Ovary (tissue), 9 donors: ENCODE results near the gene MANEAL. TPM values are rescaled to one million over a fixed set of nuclear protein-coding genes. Genes with fewer than 3 reads are reported as not detected.

Experiments used
- DNase-seq, 5 donors: peaks; one replicate each; pipeline ENCODE4 v3.0.0-alpha.2; 2019 to 2020
- H3K27ac ChIP-seq, 2 donors: fragments of 200-600 bp; one replicate each; pipeline versions ENCODE4 v1.5.1 to v1.8.0; 2019 to 2022
- H3K27me3 ChIP-seq: fragments of 200-600 bp; one replicate; pipeline ENCODE4 v1.8.0; 2022
- H3K36me3 ChIP-seq: fragments of 200-600 bp; sonication (generic); one replicate; pipeline ENCODE4 v1.5.1; 2019
- H3K4me1 ChIP-seq: one replicate; pipeline ENCODE4 v1.8.1; 2013; ENCODE audit warnings: mild to moderate bottlenecking, moderate library complexity; ENCODE audit not compliant: insufficient read depth
- H3K4me3 ChIP-seq: fragments of 200-600 bp; sonication (generic); one replicate; pipeline ENCODE4 v1.5.1; 2017
- H3K9me3 ChIP-seq, 2 donors: fragments of 200-600 bp in 1 of 2; sonication (generic) in 1 of 2; one replicate each; pipeline versions ENCODE4 v1.5.1 to v1.8.1; 2013 to 2019; ENCODE audit warnings: mild to moderate bottlenecking in 1 of 2, moderate library complexity in 1 of 2
- EP300 ChIP-seq: sonication (generic); formaldehyde crosslinking; IDR thresholded peaks from one replicate; pipeline ENCODE4 v1.6.1; 2017; ENCODE audit warnings: antibody characterized with exemption
- POLR2A ChIP-seq: fragments of 450-650 bp; IDR thresholded peaks from one replicate; pipeline ENCODE4 v1.6.1; 2017; ENCODE audit warnings: antibody characterized with exemption, mild to moderate bottlenecking, moderate library complexity
- WGBS, 3 donors: extraction: QIAGEN DNeasy Blood & Tissue Kit in 1 of 3; methylation state at CpG; one replicate each; pipeline versions ENCODE4 v1.1.5 to v1.1.7; 2013 to 2017; 5-methylcytosine and 5-hydroxymethylcytosine counted together
- intact Hi-C, 4 donors: fragments of 100-400 bp; cut with DNase I; formaldehyde crosslinking; loops; one replicate each; pipeline versions ENCODE4 v1.11.0 to v1.15.1; 2022 to 2023
- polyA plus RNA-seq, 2 donors: library from polyadenylated mRNA; stranded (reverse); fragments of 200-250 nt in 1 of 2; fragments of 350-450 nt in 1 of 2; fragmentation: Illumina TruSeq in 1 of 2; extraction: RNeasy Lipid Tissue Mini Kit (QIAGEN cat#74804) in 1 of 2; gene quantifications; one replicate each; pipeline ENCODE4 v1.2.3, GENCODE V29; 2013 to 2014
- total RNA-seq, 7 donors: library from RNA; depleted of rRNA in 2 of 7; stranded (reverse); fragments of >200 nt in 2 of 7; fragmentation: NEBNext Ultra II Directional in 3 of 7; extraction: Animal tissue kit (Norgen Biotek cat#: 25700) in 3 of 7; gene quantifications; one replicate each; pipeline versions ENCODE4 v1.1.0 to v1.2.4, GENCODE V29; 2016 to 2023
- TF ChIP-seq, protein P1 (sequence below), 3 donors: fragments of 450-650 bp in 2 of 3; fragments of 200-600 bp in 1 of 3; IDR thresholded peaks; one replicate each; pipeline versions ENCODE4 v1.5.1 to v1.8.0; 2016 to 2022; ENCODE audit warnings: antibody characterized with exemption in 3 of 3, mild to moderate bottlenecking in 1 of 3
- donor health status: DM: no; HTN: no; CAD: no; lungs with moderate emphysema.
- donor health status: DM: no; HTN: no; CAD: no.
- donor health status: Bipolar disorder and iron deficiency.
- donor health status: DM: yes; HTN: yes; CAD: no.
- donor health status: DM: no; HTN: no; CAD: no.
- donor health status: DM: yes; HTN: yes; CAD: no.

Gene MANEAL
- total and polyA plus RNA-seq, 9 donors = 0.66 to 3.7 (median 1.7) TPM; not detected in 1

DNA sequence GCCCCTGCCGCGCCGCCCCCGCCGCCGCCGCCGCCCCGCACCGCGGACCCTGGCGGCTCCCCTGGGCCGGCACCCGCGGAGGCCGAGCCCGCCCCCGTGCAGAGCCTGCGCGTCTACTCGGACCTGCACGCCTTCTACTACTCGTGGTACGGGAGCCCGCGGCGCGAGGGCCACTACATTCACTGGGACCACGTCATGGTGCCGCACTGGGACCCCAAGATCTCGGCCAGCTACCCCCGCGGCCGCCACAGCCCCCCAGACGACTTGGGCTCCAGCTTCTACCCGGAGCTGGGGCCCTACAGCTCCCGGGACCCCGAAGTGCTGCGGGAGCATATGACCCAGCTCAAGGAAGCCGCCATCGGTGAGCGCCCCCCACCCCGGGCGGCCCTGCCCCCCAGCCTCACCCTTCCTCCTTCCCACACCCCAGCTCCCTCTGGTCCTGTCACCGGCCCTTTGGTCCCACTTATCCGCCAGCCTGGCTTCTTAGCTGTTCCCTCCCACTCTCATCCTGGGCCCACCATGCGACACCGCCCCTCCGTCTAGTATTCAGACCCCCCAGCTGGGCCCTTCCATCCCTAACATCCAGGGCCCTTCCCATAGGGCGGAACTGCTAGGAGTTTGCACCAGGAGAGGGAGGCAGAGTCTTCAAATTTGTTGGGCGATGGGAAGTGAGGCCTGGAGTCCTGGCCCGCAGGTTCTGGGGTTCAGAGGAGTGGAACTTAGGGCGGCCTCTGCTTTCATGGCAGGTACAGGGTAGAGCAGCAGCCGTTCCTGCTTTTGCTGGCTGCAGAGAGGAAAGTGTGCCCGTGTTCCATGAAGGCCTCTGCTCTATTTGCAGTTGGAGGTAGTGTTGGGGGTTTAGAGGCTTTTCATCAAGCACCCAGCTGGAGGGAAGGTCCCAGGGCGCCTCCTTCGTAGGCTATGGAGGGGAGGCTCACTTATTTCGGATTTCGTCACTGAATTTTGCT lies 1.0 kb downstream of the MANEAL start:
- no peak for DNase-seq
- no peak overlapping the region for H3K27ac ChIP-seq
- H3K4me1 ChIP-seq = peaks cover 5% of the 10 kb centered on the region
- WGBS, 3 donors = 7 to 13% (median 10%) methylated on average over 39 to 59 of the region's 59 CpGs
- H3K36me3 ChIP-seq = no peaks in the 10 kb centered on the region
- TF ChIP-seq, protein P1, sequence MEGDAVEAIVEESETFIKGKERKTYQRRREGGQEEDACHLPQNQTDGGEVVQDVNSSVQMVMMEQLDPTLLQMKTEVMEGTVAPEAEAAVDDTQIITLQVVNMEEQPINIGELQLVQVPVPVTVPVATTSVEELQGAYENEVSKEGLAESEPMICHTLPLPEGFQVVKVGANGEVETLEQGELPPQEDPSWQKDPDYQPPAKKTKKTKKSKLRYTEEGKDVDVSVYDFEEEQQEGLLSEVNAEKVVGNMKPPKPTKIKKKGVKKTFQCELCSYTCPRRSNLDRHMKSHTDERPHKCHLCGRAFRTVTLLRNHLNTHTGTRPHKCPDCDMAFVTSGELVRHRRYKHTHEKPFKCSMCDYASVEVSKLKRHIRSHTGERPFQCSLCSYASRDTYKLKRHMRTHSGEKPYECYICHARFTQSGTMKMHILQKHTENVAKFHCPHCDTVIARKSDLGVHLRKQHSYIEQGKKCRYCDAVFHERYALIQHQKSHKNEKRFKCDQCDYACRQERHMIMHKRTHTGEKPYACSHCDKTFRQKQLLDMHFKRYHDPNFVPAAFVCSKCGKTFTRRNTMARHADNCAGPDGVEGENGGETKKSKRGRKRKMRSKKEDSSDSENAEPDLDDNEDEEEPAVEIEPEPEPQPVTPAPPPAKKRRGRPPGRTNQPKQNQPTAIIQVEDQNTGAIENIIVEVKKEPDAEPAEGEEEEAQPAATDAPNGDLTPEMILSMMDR (IDR thresholded peaks at IDR 0.05) = no peak
- TF ChIP-seq POLR2A = no peak
- TF ChIP-seq EP300 = no peak
- H3K4me3 ChIP-seq = peak overlapping the region; percentile 47
- intact Hi-C loops = no loop called here
- H3K9me3 ChIP-seq = no peaks in the 10 kb centered on the region
- no peaks in the 10 kb centered on the region for H3K27me3 ChIP-seq

DNA sequence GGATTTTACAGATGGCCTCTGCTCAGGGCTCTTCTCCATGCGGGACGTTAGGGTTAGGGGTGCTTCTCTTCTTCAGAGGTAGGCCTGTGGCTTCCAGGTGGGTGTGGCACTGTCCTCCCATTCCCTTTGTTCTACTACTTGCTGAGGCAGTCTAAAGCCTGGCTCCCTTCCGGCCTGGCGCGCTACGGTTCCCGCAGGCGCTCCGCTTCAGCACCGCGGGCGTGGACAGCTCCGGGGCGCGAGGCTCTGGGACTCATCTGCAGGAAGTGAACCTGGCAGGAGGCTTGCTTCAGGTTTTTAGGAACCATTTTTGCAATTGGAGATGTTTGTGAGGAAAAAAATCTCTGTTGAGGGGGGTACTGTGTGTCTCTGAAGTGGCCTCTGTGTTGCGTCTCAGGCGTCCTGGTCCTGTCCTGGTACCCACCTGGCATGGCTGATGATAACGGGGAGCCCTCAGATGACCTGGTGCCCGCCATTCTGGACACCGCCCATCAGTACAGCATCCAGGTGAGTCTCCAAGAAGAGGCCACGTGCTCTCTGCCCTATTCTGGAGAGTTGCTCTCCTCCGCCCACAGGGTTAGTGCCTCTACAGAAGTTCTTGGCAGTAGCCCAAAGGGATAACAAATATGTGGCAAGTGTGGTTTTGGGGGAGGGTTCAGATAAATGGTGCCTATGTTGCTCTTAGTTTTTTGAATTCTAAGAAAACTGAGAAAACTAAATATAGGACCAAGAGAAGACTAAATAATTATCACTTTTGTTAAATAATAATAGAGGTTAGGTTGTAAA lies 1.9 kb downstream of the MANEAL start:
- DNase-seq = peak; percentile 36 to 80 (median 66)
- no peak overlapping the region for H3K4me3 ChIP-seq
- WGBS, 3 donors = 18 to 25% (median 21%) methylated on average over 22 of the region's 22 CpGs
- H3K27ac ChIP-seq = no peak overlapping the region
- no peaks in the 10 kb centered on the region for H3K36me3 ChIP-seq
- TF ChIP-seq, protein P1 (IDR thresholded peaks at IDR 0.05) = no peak
- TF ChIP-seq POLR2A (no peak), EP300 (no peak)
- intact Hi-C loops = no loop called here
- peaks cover 5% of the 10 kb centered on the region for H3K4me1 ChIP-seq
- H3K27me3 ChIP-seq = no peaks in the 10 kb centered on the region
- no peaks in the 10 kb centered on the region for H3K9me3 ChIP-seq

GRCh38 chr1:37797750-37798345 lies 4.2 kb downstream of the MANEAL start:
- TF ChIP-seq EP300 (no peak), POLR2A (no peak)
- TF ChIP-seq, protein P1 (IDR thresholded peaks at IDR 0.05) = no peak
- 79 to 91% (median 79%) methylated on average over 3 of the region's 3 CpGs for WGBS, 3 donors

GRCh38 chr1:37802439-37802838 lies 8.8 kb downstream of the MANEAL start:
- intact Hi-C loops = no loop called here
- Histone ChIP-seq H3K27me3 (no peaks in the 10 kb centered on the region), H3K9me3 (no peaks in the 10 kb centered on the region), H3K4me1 (peaks cover 6% of the 10 kb centered on the region), H3K36me3 (no peaks in the 10 kb centered on the region), H3K27ac (no peak overlapping the region), H3K4me3 (no peak overlapping the region)
- 89 to 92% (median 90%) methylated on average over 1 of the region's 1 CpG for WGBS, 3 donors
- no peak for DNase-seq
- TF ChIP-seq EP300 = no peak
- no peak for TF ChIP-seq POLR2A
- TF ChIP-seq, protein P1 (IDR thresholded peaks at IDR 0.05) = no peak

More at GRCh38 chr1:37797750-37798345, 4.2 kb downstream of the MANEAL start:
- Histone ChIP-seq H3K27me3 (no peaks in the 10 kb centered on the region), H3K9me3 (no peaks in the 10 kb centered on the region), H3K4me3 (no peak overlapping the region), H3K4me1 (peaks cover 5% of the 10 kb centered on the region), H3K36me3 (no peaks in the 10 kb centered on the region), H3K27ac (no peak overlapping the region)
- intact Hi-C loops = no loop called here
- no peak for DNase-seq
